Left renal pelvis (tissue), 4 donors: ENCODE results near the gene MCCC1. TPM values are rescaled to one million over a fixed set of nuclear protein-coding genes. Genes with fewer than 3 reads are reported as not detected.
"Not testable (repeated sequence)": the region's sequence is repeated elsewhere in the genome, so short reads cannot be mapped to it uniquely, and the experiment has no call there.

Source experiments
- DNase-seq, 4 donors: peaks; one replicate each; pipeline ENCODE4 v3.0.0-alpha.2; 2013; ENCODE audit warnings: low read depth in 4 of 4, low spot score in 3 of 4
- polyA plus RNA-seq, 4 donors: library from polyadenylated mRNA; unstranded; fragments of 120-200 nt; gene quantifications; one replicate each; pipeline ENCODE4 v1.2.1, GENCODE V29; 2013; ENCODE audit not compliant: insufficient read length in 4 of 4

Gene MCCC1
- polyA plus RNA-seq, 4 donors: 23.5 to 62.8 (median 55.5) TPM

GRCh38 chr3:183106635-183107034 lies 7.3 kb upstream of the MCCC1 start:
- DNase-seq: no peak

GRCh38 chr3:183103950-183104349 lies 4.7 kb upstream of the MCCC1 start:
- DNase-seq: not testable (repeated sequence)

- not testable (repeated sequence) for DNase-seq
Measured at GRCh38 chr3:183101040-183101439, 1.7 kb upstream of the MCCC1 start.

GRCh38 chr3:183100376-183100775 lies 1.1 kb upstream of the MCCC1 start:
- no peak for DNase-seq

- no peak for DNase-seq
Measured at GRCh38 chr3:183099838-183100204, 525 bp upstream of the MCCC1 start.

GRCh38 chr3:183098536-183099025 lies 715 bp downstream of the MCCC1 start:
- no peak for DNase-seq

GRCh38 chr3:183094711-183095110 lies 4.6 kb downstream of the MCCC1 start:
- no peak for DNase-seq

- no peak for DNase-seq
Measured at GRCh38 chr3:183092256-183092655, 7.0 kb downstream of the MCCC1 start.

GRCh38 chr3:183087184-183087583 lies 12.1 kb downstream of the MCCC1 start:
- DNase-seq: no peak

GRCh38 chr3:183085634-183086390 lies 13.5 kb downstream of the MCCC1 start:
- DNase-seq: no peak

GRCh38 chr3:183082355-183082915 lies 16.9 kb downstream of the MCCC1 start:
- no peak for DNase-seq

GRCh38 chr3:183081459-183082183 lies 17.7 kb downstream of the MCCC1 start:
- DNase-seq: no peak

GRCh38 chr3:183080628-183081027 lies 18.7 kb downstream of the MCCC1 start:
- DNase-seq: no peak

GRCh38 chr3:183074881-183075280 lies 24.4 kb downstream of the MCCC1 start:
- no peak for DNase-seq

GRCh38 chr3:183074261-183074660 lies 25.0 kb downstream of the MCCC1 start:
- no peak for DNase-seq

- DNase-seq: no peak
Measured at GRCh38 chr3:183073839-183074238, 25.5 kb downstream of the MCCC1 start.

- no peak for DNase-seq
Measured at GRCh38 chr3:183070892-183071291, 28.4 kb downstream of the MCCC1 start.

GRCh38 chr3:183069086-183069485 lies 30.2 kb downstream of the MCCC1 start:
- DNase-seq: no peak

GRCh38 chr3:183066891-183067290 lies 32.4 kb downstream of the MCCC1 start:
- DNase-seq: not testable (repeated sequence)

GRCh38 chr3:183064475-183064874 lies 34.8 kb downstream of the MCCC1 start:
- DNase-seq: no peak

GRCh38 chr3:183061391-183062172 lies 37.7 kb downstream of the MCCC1 start:
- no peak for DNase-seq
